NCI-H2029 treated with DMSO at 0.1 percent for 48 hours (cell line): Measurements from ENCODE around the gene PPP2R5C.
"Not testable (repeated sequence)": the region's sequence is repeated elsewhere in the genome, so short reads cannot be mapped to it uniquely, and the experiment has no call there.

Source experiments
- DNase-seq: peaks from one replicate; lab custom pipeline; 2025; lab: John Stamatoyannopoulos, UW

PPP2R5C gene

GRCh38 chr14:101727611-101728366, 33.7 kb upstream of the PPP2R5C start:
- DNase-seq: no peak

GRCh38 chr14:101728367-101728742, 33.2 kb upstream of the PPP2R5C start:
- no peak for DNase-seq

DNA sequence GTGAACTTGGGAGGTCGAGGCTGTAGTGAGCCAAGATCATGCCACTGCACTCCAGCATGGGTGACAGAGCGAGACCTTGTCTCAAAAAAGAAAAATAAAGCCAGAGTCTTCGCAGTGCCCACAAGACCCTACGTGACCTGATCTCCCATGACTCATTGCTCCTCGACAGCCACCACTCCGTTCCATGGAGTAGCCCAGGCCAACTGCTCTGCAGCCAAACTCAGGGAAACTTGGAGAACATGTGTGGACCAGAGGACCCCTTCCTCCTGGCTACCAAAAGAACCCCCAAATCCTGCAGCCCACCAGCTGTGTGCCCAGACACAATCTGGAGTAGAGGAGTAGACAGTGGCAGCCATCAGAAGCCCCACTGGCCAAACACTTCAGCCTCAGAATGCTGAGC, 32.1 kb upstream of the PPP2R5C start:
- DNase-seq: no peak

DNA sequence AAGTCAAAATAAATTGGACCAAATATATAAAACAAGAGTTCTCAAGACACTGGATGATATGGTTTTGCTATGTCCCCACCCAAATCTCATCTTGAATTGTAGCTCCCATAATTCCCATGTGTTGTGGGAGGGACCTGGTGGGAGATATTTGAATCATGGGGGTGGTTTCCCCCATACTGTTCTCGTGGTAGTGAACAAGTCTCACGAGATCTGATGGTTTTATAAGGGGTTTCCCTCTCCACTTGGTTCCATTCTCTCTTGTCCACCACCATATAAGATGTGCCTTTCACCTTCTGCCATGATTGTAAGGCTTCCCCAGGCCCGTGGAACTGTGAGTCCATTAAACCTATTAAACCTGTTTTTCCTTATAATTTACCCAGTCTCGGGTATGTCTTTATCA, 31.4 kb upstream of the PPP2R5C start:
- not testable (repeated sequence) for DNase-seq

DNA sequence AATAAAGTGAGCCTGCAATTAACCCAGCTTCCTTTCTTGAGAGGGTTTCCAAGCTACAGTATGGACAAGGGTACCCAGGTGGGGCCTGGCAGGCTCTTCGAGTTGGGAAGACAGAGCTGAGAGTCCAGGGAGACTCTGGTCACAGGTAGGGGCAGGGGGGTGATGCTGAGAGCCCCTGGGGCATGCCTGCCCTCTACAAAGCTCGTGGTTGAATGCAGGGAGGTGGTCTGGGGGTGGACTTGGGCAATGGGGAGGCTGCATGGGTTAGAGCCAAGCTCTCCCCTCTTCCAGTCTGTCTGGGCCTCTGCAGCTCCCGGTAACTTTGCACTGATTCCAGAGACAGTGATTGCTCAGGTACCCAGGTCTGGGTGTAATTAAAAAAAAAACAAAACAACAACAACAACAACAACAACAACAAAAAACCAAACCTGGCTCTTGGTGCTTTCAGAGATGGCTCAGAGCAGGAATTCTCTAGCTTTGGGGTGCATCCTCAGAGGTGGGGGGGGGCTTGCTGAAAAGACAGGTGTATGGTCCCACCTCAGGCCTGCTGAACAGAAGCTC, 30.8 kb upstream of the PPP2R5C start:
- DNase-seq: no peak

- DNase-seq: peak; percentile 24
Observed at GRCh38 chr14:101731187-101732080, 30.1 kb upstream of the PPP2R5C start.

DNA sequence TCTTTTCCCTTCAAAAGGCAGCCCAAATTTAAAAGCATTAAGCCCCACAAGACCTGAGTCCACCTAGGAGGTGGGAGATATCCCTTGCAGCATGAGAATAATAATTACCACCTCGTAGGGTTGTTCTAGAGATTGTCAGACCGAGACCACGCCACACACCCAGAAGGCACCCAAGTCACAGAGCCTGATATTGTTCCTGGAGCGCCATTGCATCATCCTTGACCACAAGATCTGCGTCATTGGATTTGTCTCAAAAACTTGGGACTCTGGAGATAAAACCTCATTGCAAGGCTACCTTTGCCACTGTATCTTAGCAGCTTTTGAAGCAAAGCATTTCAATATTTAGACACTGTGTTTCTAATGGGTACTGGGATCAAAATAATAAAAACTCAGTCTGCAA, 29.4 kb upstream of the PPP2R5C start:
- no peak for DNase-seq

DNA sequence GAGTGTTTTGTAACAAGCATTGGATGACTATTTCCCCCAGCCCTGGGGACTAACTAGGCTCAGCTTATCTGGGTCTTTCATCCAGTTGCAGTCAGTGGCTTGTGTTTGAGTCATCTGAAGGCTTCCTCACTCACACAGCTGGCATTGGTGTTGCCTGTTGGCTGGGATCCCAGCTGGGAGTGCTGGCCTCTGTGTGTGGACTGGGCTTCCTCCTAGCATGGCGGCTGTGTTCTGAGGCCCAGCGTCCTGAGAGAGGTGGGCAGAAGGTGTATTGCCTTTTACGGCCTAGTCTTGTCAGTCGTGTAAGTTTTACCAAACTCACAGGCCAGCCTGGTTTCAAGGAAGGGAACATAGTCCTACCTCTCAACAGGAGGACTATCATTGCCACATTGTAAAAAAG, 28.3 kb upstream of the PPP2R5C start:
- no peak for DNase-seq

DNA sequence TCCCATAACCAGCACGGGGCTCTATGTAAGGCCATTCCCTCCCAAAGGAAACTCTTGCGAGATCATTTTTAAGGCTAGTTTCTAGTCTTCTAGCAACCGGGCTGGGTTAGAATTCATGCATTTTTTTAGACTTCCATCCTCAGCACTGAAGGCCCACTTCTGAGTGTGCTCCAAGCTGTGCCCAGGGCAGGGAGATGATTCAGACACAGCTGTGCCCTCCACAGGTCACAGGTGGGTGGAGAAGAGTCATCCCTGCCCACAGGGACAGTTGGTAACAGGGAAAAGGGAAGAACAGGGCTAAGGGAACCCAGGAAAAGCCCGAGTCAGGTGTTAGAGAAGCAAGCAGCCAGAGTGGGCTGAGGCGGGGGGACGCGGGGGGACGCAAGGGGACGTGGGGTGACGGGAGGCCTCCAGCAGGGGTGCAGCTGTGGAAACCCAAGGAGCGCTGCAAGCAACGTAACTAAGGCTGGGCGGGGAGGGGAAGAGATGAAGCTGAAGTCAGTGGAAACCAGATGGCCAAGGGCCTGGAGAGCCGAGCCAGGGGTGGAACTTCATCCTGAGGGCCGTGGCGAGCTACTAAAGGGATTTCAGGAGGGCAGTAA, 27.2 kb upstream of the PPP2R5C start:
- DNase-seq: no peak

DNA sequence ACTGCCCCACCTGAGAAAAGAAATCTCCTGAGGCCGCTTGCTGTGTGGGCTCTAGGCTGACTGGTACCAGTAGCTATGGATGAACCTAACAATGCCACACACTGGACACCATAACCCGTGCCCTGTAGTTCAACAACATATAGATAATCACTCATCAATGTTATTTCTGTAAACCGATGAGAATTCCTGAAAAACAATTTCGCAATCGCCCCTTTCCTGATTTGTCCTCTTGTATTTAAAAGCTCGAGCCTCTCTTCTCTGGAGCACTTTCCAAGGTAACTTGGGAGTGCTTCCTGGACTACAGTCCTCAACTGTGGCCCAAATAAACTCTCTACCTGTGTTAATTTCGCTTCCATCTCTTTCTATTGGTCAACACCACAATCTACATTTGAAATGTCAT, 26.1 kb upstream of the PPP2R5C start:
- no peak for DNase-seq

GRCh38 chr14:101736071-101736470, 25.4 kb upstream of the PPP2R5C start:
- no peak for DNase-seq

GRCh38 chr14:101736585-101736984, 24.9 kb upstream of the PPP2R5C start:
- no peak for DNase-seq

DNA sequence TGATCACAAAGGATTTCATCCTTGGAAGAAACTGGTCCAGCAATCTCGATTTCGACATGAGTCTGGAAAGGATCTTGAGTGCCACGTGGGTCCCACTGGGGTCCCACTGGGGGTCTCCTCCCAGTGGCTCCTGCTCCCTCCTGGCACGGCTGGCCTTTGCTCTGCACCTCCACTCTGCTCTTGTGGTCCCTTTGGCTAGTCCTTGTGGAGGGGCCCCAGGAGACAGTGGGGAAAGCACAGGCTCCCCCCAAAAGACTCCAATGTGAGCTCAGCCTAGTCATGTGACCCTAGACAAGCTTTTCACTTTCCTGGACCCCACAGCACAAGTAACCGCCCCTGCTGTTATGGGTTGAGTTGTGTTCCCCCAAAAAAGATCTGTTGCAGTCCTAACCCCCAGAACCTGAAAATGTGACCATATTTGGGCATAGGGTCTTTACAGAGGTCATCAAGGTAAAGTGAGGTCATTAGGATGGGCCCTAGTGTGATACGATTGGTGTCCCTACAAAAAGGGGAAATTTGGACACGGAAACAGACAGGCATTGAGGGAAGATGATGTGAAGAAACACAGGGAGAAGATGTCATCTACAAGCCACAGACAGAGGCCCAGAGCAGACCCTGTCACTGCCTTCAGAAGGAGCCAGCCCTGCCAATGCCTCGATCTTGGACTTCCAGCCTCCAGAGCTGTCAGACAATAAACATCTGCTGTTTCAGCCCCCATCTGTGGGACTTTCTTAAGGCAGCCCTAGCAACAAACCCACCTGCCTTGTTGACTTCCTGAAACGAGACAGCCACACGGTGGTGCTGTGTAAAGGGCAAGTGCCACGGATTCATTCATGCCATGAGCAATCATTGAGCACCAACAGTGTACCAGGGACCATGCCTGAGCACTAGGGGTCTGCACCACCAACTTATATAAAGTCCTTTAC, 23.8 kb upstream of the PPP2R5C start:
- DNase-seq: no peak

DNA sequence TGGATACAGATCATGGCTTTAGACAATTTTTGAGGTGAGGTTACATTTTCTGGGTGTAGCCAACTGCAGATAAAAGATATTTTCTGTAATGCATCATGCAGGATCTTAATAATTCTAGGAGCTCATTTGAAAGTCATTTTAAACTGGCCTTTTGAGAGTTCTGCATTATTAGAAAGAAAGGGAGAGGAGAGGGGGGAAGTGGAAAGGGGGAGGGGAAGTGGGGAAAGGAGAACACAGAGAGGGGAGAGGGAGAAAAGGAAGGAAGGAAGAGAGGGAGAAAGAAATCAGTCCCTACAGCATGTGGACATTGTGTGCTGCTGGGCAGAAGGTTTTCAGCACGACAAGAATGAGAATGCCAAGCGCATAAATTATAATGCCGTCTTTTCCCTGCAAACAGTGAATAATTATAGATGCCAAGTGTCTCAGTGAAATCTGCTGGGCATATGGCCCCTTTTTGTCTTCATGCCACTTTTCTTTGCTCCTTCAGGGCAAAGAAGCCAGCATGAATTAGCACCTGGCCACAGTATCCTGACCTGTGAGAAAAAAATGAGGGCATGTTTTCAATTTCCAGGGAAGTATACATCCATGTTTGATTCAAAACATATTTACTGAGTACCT, 22.7 kb upstream of the PPP2R5C start:
- no peak for DNase-seq

GRCh38 chr14:101739446-101740141, 21.9 kb upstream of the PPP2R5C start:
- no peak for DNase-seq

GRCh38 chr14:101740981-101741380, 20.5 kb upstream of the PPP2R5C start:
- no peak for DNase-seq

DNA sequence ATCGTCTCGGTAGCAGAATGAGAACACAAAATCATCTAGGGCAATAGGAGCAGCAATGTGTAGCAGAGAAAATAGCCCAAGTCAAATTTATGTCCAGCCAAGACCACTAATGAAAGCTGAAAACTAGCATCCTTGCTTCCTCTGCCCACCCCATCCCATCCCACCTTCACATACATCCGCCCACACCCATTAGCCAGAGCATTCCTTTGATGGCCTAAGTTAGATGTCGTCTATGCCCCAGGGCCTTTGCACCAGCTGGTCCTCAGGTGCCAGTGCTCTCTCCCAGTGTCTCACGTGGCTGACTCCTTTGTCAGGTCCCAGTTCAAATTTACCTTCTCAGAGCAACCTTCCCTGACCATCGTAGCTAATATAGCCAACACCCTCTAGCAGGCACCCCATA, 17.8 kb upstream of the PPP2R5C start:
- no peak for DNase-seq

DNA sequence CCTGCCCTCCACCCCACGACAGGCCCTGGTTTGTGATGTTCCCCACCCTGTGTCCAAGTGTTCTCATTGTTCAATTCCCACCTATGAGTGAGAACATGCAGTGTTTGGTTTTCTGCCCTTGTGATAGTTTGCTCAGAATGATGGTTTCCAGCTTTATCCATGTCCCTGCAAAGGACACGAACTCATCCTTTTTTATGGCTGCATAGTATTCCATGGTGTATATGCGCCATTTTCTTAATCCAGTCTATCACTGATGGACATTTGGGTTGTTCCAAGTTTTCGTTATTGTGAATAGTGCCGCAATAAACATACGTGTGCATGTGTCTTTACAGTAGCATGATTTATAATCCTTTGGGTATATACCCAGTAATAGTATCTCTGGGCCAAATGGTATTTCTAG, 17.1 kb upstream of the PPP2R5C start:
- not testable (repeated sequence) for DNase-seq

DNA sequence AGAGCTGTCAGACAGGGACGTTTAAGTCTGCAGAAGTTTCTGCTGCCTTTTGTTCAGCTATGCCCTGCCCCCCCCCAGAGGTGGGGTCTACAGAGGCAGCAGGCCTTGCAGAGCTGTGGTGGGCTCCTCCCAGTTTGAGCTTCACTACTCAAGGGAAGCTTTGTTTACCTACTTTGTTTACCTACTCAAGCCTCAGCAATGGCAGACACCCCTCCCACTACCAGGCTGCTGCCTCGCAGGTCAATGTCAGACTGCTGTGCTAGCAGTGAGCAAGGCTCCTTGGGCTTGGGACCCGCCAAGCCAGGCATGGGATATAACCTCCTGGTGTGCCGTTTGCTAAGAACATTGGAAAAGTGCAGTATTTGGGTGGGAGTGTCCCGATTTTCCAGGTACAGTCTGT, 11.8 kb upstream of the PPP2R5C start:
- DNase-seq: not testable (repeated sequence)

GRCh38 chr14:101754893-101755292, 6.6 kb upstream of the PPP2R5C start:
- no peak for DNase-seq
